ENCODE results near the gene MICAL2.

Gene MICAL2

DNA sequence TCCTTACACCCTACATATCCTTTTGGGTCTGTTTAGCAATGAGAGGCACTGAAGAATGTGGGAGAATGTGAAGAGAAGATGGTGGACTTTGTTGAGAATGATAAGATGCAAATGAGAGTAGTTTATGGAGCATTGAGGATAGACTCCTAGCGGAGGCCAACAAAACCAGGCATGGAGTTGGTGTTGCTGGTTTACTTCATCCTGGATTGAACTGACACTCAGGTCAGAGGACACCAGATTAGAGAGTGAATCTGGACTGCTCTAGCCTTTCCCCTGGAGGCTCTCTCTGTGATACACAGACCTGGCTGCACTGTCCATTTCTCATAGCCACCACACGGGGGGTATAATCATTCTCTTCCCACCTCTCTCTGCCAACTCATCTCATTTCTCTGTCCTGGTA is 98.7 kb downstream of the MICAL2 start:
- DNase-seq (ENCODE audit: low read depth in 3 of 3) = no peak

GRCh38 chr11:12210200-12210599 is 99.8 kb downstream of the MICAL2 start:
- no peak for DNase-seq (ENCODE audit: low read depth in 3 of 3)

DNA sequence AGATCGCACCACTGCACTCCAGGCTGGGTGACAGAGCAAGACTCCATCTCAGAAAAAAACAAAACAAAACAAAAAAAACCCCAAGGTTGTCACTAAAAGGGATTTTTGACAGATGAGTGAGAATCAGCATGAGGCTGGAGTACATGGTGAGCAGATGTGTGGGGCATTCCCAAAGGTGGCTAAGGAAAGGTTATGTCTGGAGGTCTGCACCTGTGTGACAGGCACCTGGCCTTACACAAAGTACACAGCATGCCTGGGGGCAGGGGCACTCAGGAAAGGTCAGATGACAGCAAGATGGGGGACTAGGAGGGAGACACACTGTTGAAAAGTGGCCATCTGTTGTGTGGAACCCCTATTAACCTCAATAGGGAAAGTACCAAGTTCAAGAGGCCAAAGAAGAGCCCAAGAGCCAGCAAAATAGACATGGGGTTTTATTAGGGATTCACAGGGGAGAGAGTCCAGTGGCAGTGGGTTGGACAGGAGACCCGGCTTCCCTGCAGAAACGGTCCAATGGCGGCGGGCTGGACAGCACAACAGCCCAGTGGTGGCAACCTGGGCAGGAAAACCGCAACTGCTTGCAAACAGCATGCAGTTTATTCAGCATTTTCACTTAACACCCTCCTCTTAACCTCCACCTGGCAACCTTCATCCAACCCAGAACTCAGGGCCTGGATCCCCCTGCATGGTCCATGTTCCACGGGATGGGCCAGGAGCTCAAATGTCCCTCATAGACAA is 101.1 kb downstream of the MICAL2 start:
- no peak for DNase-seq (ENCODE audit: low read depth in 3 of 3)

DNA sequence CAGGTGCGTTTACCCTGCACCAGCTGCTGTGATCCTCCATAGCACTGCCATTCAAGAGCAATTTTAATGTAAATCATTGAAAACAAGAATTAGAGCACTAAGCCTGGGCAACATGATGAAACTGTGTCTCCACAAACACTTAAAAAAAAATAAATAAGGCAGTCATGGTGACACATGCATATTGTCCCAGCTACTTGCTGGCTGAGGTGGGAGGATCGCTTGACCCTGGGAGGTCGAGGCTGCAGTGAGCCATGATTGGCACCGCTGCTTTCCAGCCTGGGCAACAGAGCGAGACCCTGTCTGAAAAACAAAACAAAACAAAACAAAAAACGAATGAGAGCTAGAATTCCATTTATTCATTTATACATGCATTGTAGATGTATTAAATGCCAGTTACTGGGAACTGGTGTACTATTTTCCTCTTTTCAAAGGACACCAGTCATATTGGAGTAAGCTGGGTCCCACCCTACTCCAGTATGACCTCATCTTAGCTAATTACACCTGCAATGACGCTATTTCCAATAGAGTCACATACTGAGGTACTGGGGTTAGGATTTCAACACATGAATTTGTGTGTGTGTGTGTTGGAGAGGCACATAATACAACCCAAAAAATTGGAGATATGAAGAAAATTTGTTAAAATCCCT is 101.9 kb downstream of the MICAL2 start:
- no peak for DNase-seq (ENCODE audit: low read depth in 3 of 3)

- no peak for DNase-seq (ENCODE audit: low read depth in 3 of 3)
Measured at GRCh38 chr11:12212821-12213185, 102.4 kb downstream of the MICAL2 start.

DNA sequence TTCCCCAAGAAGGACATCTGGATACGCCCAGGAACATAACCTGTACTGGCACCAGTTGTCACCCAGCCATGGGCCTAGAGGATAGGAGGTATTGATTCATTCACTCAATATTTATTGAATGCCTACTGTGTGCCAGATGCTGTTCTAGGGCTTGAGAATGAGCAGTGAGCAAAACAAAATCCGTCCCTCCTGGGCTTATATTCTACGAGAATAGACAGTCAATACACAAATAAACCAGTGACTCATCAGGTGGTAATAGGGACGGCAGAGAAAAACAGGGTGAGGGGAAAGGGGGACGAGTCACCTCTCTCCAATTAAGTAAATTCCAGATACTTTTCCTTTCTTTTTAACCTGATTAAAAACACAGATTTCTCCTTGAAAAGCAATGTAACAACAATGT is 103.5 kb downstream of the MICAL2 start:
- no peak for DNase-seq (ENCODE audit: low read depth in 3 of 3)

DNA sequence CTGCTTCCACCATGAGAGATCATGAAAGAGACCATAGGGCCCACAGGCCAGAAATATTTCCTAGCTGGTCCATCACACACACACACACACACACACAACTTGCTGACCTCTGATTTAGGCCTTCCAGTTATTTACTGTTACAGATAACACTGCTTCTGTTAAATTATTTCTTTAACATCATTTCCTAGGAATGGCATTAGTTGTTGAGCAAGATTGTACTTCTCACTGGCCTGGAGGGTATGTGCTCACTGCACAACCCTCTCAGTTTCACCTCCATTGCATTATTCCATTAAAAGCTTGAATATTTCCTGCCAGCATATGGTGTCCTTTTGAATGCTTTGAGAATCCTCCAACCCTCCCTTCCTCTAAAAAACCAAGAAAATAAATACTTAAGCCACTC is 104.4 kb downstream of the MICAL2 start:
- no peak for DNase-seq (ENCODE audit: low read depth in 3 of 3)

- DNase-seq (ENCODE audit: low read depth in 3 of 3) = no peak
Measured at GRCh38 chr11:12215181-12215593, 104.8 kb downstream of the MICAL2 start.

- no peak for DNase-seq (ENCODE audit: low read depth in 3 of 3)
Measured at GRCh38 chr11:12216041-12216451, 105.7 kb downstream of the MICAL2 start.

DNA sequence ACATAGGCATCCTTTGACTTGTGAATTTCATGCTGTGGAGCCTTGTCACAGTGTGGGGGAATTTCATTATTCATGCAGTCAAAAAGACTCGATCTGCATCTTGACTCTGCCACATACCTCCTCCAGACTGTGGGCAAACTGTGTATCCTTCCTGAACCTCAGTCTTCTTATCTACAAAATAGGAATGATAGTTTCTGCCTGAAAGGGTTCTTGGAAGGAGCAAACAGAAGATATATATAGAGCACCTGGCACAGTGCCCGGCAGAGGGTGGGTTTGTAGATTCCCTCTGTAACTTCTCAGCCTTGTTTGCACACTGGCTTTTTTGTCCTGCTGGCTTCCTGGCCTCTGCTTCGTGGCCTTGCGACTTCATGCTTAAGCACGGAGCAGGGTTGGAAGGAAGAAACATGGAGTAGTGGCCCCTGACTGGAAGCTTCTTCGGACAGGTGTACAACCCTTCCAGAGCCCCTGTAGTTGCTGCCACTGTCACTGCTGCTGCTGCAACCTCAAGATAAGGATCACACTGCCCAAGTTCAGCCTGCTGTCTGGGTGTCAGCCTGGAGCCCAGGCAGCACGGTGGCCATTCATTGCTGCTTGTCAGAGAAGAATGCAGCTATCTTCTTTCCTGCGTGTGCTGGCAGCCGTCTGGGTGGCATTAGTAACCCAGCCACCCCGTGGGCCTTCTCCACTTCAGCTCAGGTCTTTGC is 106.4 kb downstream of the MICAL2 start:
- DNase-seq (ENCODE audit: low read depth in 3 of 3) = no peak

DNA sequence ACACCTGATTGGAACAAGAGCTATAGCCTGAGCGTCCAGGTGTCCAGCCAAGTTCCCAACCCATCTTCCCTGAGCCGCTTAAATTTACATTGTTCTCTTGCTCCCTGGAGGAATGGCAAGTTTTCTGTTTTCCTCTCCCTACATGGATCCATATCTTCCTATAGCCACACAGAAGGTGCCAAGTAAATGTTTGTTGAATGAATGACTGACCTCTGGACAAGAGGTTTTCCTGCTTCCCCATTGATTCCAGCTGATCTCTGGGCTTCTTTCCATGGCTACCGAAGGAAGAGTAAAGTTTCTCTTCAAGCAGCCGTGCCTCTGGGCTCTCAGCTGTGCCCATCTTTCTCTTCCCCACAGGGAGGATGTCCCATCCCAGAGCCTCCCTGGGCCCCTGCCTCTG is 107.5 kb downstream of the MICAL2 start:
- DNase-seq (ENCODE audit: low read depth in 3 of 3) = no peak

DNA sequence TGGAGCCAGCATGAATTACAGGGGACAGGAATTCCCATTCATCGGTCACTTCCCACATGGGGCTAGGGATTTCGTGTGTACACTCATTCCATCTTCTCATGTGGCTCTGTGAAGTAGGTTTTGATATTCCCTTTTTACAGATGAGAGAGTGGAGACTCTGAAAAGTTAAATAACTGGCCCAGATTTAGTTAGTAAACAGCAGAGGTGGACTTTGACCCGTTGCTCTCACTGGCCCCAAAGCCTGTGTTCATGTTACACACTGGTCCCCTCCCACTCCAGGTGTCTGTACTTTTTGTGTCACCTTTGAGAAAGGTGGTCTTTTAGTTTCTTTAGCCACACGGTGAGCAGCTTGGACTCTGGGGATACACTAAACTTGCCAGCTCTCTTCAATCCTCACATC is 108.5 kb downstream of the MICAL2 start:
- DNase-seq (ENCODE audit: low read depth in 3 of 3) = no peak

DNA sequence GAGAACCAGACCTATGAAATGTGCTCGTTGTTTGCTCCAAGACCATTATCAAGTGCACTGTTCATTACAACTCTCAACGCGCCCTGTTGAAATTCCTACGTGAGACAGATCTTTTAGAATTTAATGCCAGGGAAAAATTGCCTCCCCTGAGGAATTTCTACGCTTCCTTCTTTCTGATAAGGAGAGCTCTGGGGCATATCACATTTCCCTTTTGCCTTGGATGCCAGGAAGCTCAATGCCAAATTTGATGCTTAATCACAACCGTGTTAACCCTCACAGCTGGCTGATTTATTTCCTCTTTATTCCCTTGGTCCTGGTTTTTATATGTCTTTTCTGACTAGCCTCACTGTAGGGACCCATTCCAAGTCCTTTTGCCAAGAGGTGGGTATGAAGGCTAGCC is 109.4 kb downstream of the MICAL2 start:
- no peak for DNase-seq (ENCODE audit: low read depth in 3 of 3)

DNA sequence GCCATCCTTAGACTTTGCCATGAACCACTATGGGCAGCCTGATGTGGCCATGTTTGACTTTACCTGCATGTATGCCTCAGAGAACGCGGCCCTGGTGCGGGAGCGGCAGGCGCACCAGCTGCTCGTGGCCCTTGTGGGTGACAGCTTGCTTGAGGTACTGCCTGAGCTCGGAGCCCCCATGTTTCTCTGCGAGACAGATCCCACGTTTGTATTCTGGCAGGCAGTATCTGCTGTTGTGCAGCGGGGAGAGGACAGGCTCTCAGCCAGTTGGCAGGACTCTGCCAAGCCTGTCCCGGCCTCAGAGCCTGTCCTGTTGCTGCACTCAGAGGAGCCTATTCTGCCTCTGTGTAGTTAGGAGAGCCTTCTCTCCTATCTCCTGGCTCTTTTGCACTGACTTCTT is 109.9 kb downstream of the MICAL2 start:
- DNase-seq (ENCODE audit: low read depth in 3 of 3) = no peak

- DNase-seq (ENCODE audit: low read depth in 3 of 3) = no peak
Measured at GRCh38 chr11:12221051-12221535, 110.7 kb downstream of the MICAL2 start.

GRCh38 chr11:12222055-12222792 is 111.8 kb downstream of the MICAL2 start:
- no peak for DNase-seq (ENCODE audit: low read depth in 3 of 3)

- DNase-seq (ENCODE audit: low read depth in 3 of 3) = no peak
Measured at GRCh38 chr11:12223771-12224536, 113.6 kb downstream of the MICAL2 start.

GRCh38 chr11:12224537-12224893 is 114.1 kb downstream of the MICAL2 start:
- peak; percentile 69 to 91 (median 70) for DNase-seq (ENCODE audit: low read depth in 3 of 3)

- no peak for DNase-seq (ENCODE audit: low read depth in 3 of 3)
Measured at GRCh38 chr11:12225046-12225739, 114.8 kb downstream of the MICAL2 start.

DNA sequence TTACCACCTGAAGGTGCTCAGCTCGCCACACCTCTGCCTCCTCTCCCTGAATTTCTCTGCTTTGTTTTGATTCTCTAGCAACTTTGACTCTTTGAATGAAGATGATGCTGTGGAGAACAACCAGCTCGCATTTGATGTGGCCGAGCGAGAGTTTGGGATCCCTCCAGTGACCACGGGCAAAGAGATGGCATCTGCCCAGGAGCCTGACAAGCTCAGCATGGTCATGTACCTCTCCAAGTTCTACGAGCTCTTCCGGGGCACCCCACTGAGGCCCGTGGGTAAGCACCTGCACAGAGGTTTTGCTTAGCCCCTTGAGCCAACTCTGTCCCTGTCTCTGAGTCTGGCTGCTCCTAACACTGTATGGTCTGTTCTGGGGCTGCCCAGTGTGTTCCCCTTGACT is 115.7 kb downstream of the MICAL2 start:
- no peak for DNase-seq (ENCODE audit: low read depth in 3 of 3)

All from stimulated activated CD4-positive, alpha-beta T cell treated with anti-CD3 and anti-CD28 coated beads, TNF-alpha, amount 100 ng/mL, for 24 hours (primary cell).